Breast epithelium (tissue), 3 donors: Measurements from ENCODE around the gene ZNF292.

Experiments used
- CTCF ChIP-seq, 3 donors: fragments of 450-650 bp; IDR thresholded peaks; one replicate each; pipeline ENCODE4 v1.5.1; 2016 to 2017; ENCODE audit warnings: antibody characterized with exemption in 3 of 3, mild to moderate bottlenecking in 3 of 3, moderate library complexity in 3 of 3
- POLR2A ChIP-seq: fragments of 450-650 bp; IDR thresholded peaks from one replicate; pipeline ENCODE4 v1.6.1; 2016; ENCODE audit warnings: antibody characterized with exemption, mild to moderate bottlenecking, moderate library complexity

GRCh38 chr6:87161299-87161698 lies 5.9 kb downstream of the ZNF292 start:
- TF ChIP-seq POLR2A (no peak), CTCF (IDR thresholded peaks at IDR 0.05) (no peak)
